Measurements from ENCODE around the gene CAB39.

DNA sequence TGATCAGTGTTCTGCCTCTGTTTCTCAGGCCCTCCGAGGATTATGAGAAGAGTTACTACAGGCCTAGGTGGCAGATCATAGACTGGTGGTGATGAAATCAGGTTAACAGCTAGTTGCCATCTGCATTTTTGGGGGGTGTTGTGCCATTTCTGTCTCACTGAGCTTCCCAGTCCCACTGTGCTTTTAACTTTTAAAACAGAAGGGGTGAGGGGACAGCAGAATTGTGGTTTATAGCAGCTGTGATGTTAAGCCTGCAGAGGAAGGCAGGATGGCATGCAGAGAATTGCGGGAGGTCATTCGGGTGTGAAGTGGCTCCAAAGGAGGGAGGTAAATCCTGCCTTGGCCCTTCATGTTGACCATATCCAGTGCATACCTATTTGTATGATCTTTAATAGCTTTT lies 5.0 kb downstream of the CAB39 start:
- TF ChIP-seq CTCF (conservative IDR thresholded peaks at IDR 0.05), result no peak
- TF ChIP-seq EZH2 (IDR thresholded peaks at IDR 0.05; ENCODE audit: low read depth), result no peak

Measured in PC-9 (cell line).